Nucleus accumbens (tissue), 56 donors: ENCODE results near the gene SNX8.
"Not testable (repeated sequence)": the region's sequence is repeated elsewhere in the genome, so short reads cannot be mapped to it uniquely, and the experiment has no call there.

ENCODE experiments used
- DNase-seq, 56 donors: peaks; one replicate each; lab custom pipeline; 2025; lab: John Stamatoyannopoulos, UW

The SNX8 gene

GRCh38 chr7:2314209-2314955, at the start of gene SNX8:
Gene SNX8 (minus strand): TSS chr7:2314441. CDS start chr7:2314421, 20 bp downstream.
- peak; percentile 19 to 94 (median 86) for DNase-seq

GRCh38 chr7:2362385-2363088, 48.3 kb upstream of the SNX8 start:
- no peak for DNase-seq

DNA sequence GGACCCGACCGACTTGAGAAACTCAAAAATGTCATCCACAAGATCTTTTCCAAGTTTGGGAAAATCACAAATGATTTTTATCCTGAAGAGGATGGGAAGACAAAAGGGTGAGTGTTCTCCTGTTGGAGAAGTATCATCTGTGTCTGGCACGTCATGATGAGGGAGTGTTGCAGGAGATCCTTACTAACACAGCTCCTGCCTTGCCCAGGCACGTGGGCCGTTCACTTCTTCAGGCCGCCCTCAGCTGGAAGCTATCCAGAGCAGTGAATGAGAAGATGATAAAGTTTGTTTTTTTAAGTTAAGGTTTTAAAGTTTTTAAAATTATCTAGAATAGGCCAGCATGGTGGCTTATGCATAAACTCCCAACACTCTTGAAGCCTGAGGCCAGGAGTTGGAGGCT, 46.6 kb upstream of the SNX8 start:
- no peak for DNase-seq

- DNase-seq: no peak
These were observed 45.4 kb upstream of the SNX8 start for GRCh38 chr7:2359610-2360009.

- no peak for DNase-seq
These were observed 44.8 kb upstream of the SNX8 start for GRCh38 chr7:2358968-2359527.

GRCh38 chr7:2357571-2357970, 43.3 kb upstream of the SNX8 start:
- no peak for DNase-seq

GRCh38 chr7:2357165-2357564, 42.9 kb upstream of the SNX8 start:
- no peak for DNase-seq

DNA sequence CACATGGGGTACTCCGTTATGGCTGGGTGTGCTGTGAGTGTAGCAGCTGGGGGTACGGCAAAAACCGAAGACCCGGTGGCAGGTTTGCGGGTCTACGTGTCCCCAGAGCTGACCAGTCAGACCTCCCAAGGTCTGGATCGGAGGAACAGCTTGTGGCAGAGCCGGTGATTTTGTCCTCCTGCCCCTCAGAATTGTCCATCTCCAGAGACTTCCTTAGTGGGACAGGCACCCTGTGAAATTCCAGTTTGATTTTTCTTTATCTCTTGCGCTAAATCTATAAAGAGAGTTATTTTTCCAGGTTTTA, 41.4 kb upstream of the SNX8 start:
- DNase-seq: no peak

- DNase-seq: peak in 3 of 56 donors; percentile 6 to 37 (median 27)
These were observed 40.9 kb upstream of the SNX8 start for GRCh38 chr7:2354939-2355704.

- DNase-seq: peak; percentile 28 to 99 (median 87)
These were observed 40.1 kb upstream of the SNX8 start, which contains the start of gene EIF3B for GRCh38 chr7:2354186-2354938. Gene EIF3B (plus strand): TSS chr7:2354827. CDS start chr7:2354922, 95 bp downstream.

DNA sequence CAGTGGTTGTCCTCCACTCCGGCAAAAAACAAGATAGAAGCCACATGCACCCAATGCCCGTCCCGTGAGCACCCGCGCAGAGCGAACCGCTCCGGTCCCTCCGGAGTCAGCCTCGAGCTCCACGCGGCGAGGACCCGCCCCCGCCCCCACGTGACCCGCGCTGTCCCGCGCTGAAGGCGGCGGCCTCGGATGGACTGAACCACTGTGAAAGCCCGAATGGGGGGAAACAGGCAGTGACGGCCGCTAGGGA, 39.6 kb upstream of the SNX8 start:
- DNase-seq: peak in 46 of 56 donors; percentile 55 to 97 (median 88)

DNA sequence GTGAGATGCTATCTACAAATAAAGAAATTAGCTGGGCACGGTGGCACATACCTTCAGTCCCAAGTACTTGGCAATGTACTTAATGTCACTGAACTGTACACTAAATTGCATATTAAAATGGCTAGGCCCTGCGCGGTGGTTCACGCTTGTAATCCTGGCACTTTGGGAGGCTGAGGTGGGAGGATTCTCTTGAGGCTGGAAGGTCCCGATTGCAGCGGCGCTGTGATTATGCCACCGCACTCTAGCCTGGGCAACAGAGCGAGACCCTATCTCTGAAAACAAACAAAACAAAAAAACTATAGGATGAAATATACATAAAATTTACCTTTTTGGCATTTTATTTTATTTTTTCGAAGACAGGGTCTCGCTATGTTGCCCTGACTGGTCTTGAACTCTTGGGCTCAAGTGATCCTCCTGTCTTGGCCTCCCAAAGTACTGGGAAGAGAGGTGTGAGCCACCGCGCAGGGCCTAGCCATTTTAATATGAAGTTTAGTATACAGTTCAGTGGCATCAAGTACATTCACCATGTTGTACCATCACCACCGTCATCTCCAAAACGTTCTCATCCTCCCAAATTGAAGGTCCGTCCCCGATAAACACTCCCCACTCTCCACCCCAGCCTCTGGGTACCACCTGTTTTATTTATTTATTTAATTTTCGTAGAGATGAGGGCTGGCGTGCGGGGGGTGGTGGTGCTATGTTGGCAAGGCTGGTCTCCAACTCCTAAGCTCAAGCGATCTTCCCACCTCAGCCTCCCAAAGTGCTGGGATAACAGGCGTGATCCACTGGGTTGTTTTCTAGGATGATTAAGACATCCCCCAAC, 39.1 kb upstream of the SNX8 start:
- peak in 2 of 56 donors; percentile 47 to 78 for DNase-seq

- no peak for DNase-seq
These were observed 36.6 kb upstream of the SNX8 start for GRCh38 chr7:2350861-2351260.

DNA sequence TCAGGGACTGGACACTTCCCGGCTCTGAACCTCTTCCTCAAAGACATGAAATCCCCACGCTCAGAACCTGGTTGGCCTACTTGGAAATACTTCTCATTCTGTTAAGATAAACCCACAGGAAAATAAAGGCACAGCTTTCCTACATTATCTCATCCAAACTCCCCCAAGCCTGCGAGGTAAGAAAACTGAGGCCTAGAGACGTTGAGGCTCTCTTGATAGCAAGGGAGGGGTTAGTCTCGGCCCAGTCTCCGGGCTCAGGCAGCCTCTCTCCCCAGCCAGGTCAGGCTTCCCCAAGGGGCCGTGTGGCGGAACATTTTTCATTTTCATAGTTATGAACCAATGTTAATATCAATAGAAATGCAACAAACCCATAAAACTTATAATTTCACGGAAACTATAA, 35.8 kb upstream of the SNX8 start:
- no peak for DNase-seq

DNA sequence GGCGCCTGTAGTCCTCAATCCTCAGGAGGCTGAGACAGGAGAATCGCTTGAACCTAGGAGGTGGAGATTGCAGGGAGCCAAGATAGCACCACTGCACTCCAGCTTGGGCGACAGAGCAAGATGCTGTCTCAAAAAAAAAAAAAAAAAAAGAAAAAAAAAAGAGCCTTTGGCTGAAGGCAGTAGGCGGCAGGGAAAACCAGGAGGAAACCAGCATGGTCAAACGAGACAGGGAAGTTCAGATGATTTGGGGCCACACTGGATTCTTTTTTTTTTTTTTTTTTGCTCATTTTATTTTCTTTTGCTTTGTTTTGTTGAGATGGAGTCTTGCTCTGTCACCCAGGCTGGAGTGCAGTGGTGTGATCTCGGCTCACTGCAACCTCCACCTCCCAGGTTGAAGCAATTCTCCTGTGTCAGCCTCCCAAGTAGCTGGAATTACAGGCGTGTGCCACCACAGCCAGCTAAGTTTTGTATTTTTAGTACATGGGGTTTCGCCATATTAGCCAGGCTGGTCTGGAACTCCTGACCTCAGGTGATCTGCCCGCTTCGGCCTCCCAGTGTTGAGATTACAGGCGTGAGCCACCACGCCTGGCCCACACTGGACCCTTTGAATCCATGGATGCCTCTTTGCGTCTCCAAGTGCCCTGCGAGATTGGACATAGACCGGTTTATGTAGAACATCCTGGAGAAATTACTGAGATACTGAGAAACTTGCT, 33.3 kb upstream of the SNX8 start:
- not testable (repeated sequence) for DNase-seq

DNA sequence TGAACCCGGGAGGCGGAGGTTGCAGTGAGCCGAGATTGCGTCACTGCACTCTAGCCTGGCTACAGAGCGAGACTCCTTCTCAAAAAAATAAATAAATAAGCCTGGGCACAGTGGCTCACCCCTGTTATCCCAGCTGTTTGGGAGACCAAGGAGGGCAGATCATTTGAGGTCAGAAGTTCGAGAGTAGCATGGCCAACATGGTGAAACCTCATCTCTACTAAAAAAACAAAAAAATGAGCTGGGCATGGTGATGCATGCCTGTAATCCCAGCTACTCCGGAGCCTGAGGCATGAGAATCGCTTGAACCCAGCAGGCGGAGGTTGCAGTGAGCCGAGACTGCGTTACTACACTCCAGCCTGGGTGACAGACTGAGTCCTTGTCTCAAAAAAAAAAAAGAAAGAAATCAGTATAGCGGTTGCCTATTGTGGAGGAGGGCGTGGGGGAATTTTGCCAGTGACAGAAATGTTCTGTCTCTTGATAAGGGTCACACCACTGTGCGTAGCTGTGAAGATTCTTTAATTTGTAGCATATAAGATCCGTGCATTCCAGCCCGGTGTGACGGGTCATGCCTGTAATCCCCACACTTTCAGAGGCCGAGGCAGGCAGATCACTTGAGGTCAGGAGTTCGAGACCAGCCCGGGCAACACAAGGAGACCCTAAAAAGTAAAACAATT, 22.5 kb upstream of the SNX8 start:
- DNase-seq: no peak

GRCh38 chr7:2332606-2333231, 18.5 kb upstream of the SNX8 start:
- DNase-seq: not testable (repeated sequence)

DNA sequence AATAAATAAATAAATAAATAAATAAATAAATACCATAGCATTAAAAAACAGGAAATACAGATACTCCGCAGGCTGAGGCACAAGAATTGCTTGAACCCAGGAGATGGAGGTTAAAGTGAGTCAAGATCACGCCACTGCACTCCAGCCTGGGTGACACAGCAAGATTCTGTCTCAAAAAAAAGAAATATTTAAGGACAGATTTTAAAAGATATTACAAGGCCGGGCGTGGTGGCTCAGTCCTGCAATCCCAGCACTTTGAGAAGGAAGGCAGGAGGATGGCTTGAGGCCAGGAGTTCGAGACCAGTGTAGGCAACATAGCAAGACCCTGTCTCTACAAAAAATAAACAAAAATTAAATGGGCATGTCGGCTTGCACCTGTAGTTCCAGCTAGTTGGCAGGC, 17.5 kb upstream of the SNX8 start:
- no peak for DNase-seq
